Kidney tubule cell (primary cell): ENCODE data around the gene ADCY9.
"Not testable (repeated sequence)": the region's sequence is repeated elsewhere in the genome, so short reads cannot be mapped to it uniquely, and the experiment has no call there.

ENCODE experiments used
- DNase-seq: peaks from one replicate; pipeline ENCODE4 v3.0.0-alpha.2; 2018; ENCODE audit warnings: low spot score

The ADCY9 gene

GRCh38 chr16:4067262-4068001, 48.8 kb downstream of the ADCY9 start:
- no peak for DNase-seq

GRCh38 chr16:4064950-4065352, 51.3 kb downstream of the ADCY9 start:
- DNase-seq = no peak

- no peak for DNase-seq
Measured at GRCh38 chr16:4062212-4062802, 53.9 kb downstream of the ADCY9 start.

GRCh38 chr16:4060823-4061222, 55.4 kb downstream of the ADCY9 start:
- DNase-seq = no peak

- DNase-seq = no peak
Measured at GRCh38 chr16:4060009-4060408, 56.2 kb downstream of the ADCY9 start.

- peak; percentile 39 for DNase-seq
Measured at GRCh38 chr16:4058386-4058785, 57.9 kb downstream of the ADCY9 start.

- no peak for DNase-seq
Measured at GRCh38 chr16:4057439-4057877, 58.8 kb downstream of the ADCY9 start.

- DNase-seq = no peak
Measured at GRCh38 chr16:4056161-4057105, 59.8 kb downstream of the ADCY9 start.

- DNase-seq = no peak
Measured at GRCh38 chr16:4055748-4056147, 60.5 kb downstream of the ADCY9 start.

GRCh38 chr16:4053301-4053845, 62.9 kb downstream of the ADCY9 start:
- DNase-seq = no peak

GRCh38 chr16:4052801-4053293, 63.4 kb downstream of the ADCY9 start:
- peak; percentile 46 for DNase-seq

- DNase-seq = no peak
Measured at GRCh38 chr16:4052096-4052495, 64.1 kb downstream of the ADCY9 start.

GRCh38 chr16:4051591-4051990, 64.7 kb downstream of the ADCY9 start:
- DNase-seq = no peak

GRCh38 chr16:4049031-4049430, 67.2 kb downstream of the ADCY9 start:
- DNase-seq = no peak

- no peak for DNase-seq
Measured at GRCh38 chr16:4048481-4048880, 67.8 kb downstream of the ADCY9 start.

- no peak for DNase-seq
Measured at GRCh38 chr16:4046221-4046620, 70.0 kb downstream of the ADCY9 start.

GRCh38 chr16:4045561-4045960, 70.7 kb downstream of the ADCY9 start:
- not testable (repeated sequence) for DNase-seq

GRCh38 chr16:4042581-4042980, 73.7 kb downstream of the ADCY9 start:
- no peak for DNase-seq

GRCh38 chr16:4038448-4038847, 77.8 kb downstream of the ADCY9 start:
- no peak for DNase-seq

GRCh38 chr16:4036952-4037351, 79.3 kb downstream of the ADCY9 start:
- not testable (repeated sequence) for DNase-seq

GRCh38 chr16:4034963-4035362, 81.3 kb downstream of the ADCY9 start:
- DNase-seq = no peak

GRCh38 chr16:4033951-4034350, 82.3 kb downstream of the ADCY9 start:
- no peak for DNase-seq
